CD4-positive, alpha-beta T cell (primary cell): ENCODE results near the gene KCNN3. TPM values are rescaled to one million over a fixed set of nuclear protein-coding genes. Genes with fewer than 3 reads are reported as not detected.

Experiments used
- ATAC-seq: fragments of 200-7000 bp; cut with Tn5 transposase; one replicate; pipeline ENCODE4 v1.10.0; 2022; ENCODE audit warnings: mild to moderate bottlenecking; ENCODE audit not compliant: poor library complexity
- CTCF ChIA-PET: fragments of 350-600 bp; sonication (Branson Sonifier 250); formaldehyde crosslinking; loops from one replicate; lab custom pipeline; 2021; ENCODE audit warnings: antibody characterized with exemption, inconsistent platforms; lab: Charles Lee
- POLR2A ChIA-PET: fragments of 350-600 bp; sonication (Branson Sonifier 250); formaldehyde crosslinking; loops from one replicate; lab custom pipeline; 2021; ENCODE audit warnings: antibody characterized with exemption, inconsistent platforms; lab: Charles Lee
- DNase-seq, 14 experiments: peaks; one replicate each; pipeline ENCODE4 v3.0.0-alpha.2; 2013 to 2020; ENCODE audit warnings: mixed read lengths in 2 of 14
- H3K27ac ChIP-seq, 2 donors: one replicate each; pipeline versions ENCODE4 v1.5.1 to v1.7.0; 2013; ENCODE audit warnings: low read length in 2 of 2, low read depth in 1 of 2, mild to moderate bottlenecking in 1 of 2
- H3K27me3 ChIP-seq, 2 experiments: 1 replicate in 1 of 2; 2 replicates in 1 of 2; pipeline versions ENCODE4 v1.6.1 to v1.7.0; 2013; ENCODE audit warnings: low read length in 2 of 2, control low read depth in 1 of 2, mild to moderate bottlenecking in 1 of 2, moderate library complexity in 1 of 2; ENCODE audit not compliant: insufficient read depth in 2 of 2, control insufficient read depth in 1 of 2
- H3K36me3 ChIP-seq: one replicate; pipeline ENCODE4 v1.6.1; 2013; ENCODE audit warnings: low read length, control low read depth; ENCODE audit not compliant: insufficient read depth
- H3K4me1 ChIP-seq: one replicate; pipeline ENCODE4 v1.6.1; 2013; ENCODE audit warnings: low read length, control low read depth; ENCODE audit not compliant: insufficient read depth
- H3K4me3 ChIP-seq: one replicate; pipeline ENCODE4 v1.5.1; 2013; ENCODE audit warnings: mild to moderate bottlenecking, low read length, moderate library complexity
- H3K9me3 ChIP-seq, 2 experiments: 1 replicate in 1 of 2; 2 replicates in 1 of 2; pipeline versions ENCODE4 v1.6.1 to v1.7.0; 2013; ENCODE audit warnings: low read length in 2 of 2, mild to moderate bottlenecking in 2 of 2, control low read depth in 1 of 2, moderate library complexity in 1 of 2; ENCODE audit not compliant: control insufficient read depth in 1 of 2, insufficient read depth in 1 of 2
- H3K27ac Mint-ChIP-seq: one replicate; pipeline ENCODE4 v1.8.0; 2020; ENCODE audit warnings: mixed read lengths
- H3K27me3 Mint-ChIP-seq: one replicate; pipeline ENCODE4 v1.8.0; 2021; ENCODE audit warnings: mixed read lengths
- H3K36me3 Mint-ChIP-seq: one replicate; pipeline ENCODE4 v1.8.0; 2021; ENCODE audit warnings: low read depth, mixed read lengths
- H3K4me1 Mint-ChIP-seq: one replicate; pipeline ENCODE4 v1.8.0; 2021; ENCODE audit warnings: low read depth, mixed read lengths
- H3K4me3 Mint-ChIP-seq: one replicate; pipeline ENCODE4 v1.8.0; 2020; ENCODE audit warnings: mild to moderate bottlenecking, mixed read lengths
- H3K9me3 Mint-ChIP-seq: one replicate; pipeline ENCODE4 v1.8.0; 2020; ENCODE audit warnings: mixed read lengths
- intact Hi-C, 2 experiments: fragments of 100-400 bp; cut with DNase I in 1 of 2; cut with micrococcal nuclease in 1 of 2; formaldehyde crosslinking; loops; one replicate each; pipeline versions ENCODE4 v1.15.1 to v1.9.0; 2023 to 2025; cut with DNase I, micrococcal nuclease
- total RNA-seq, 174 experiments: library from RNA in 2 of 174; stranded (reverse) in 2 of 174; gene quantifications; one replicate each; pipeline ENCODE4 v1.2.3 and lab custom pipeline; 2021 to 2026
- TF ChIP-seq, protein P1 (sequence below): fragments of 200-600 bp; IDR thresholded peaks from one replicate; pipeline ENCODE4 v1.8.0; 2022; ENCODE audit warnings: antibody characterized with exemption, mild to moderate bottlenecking

The KCNN3 gene
- total RNA-seq, 2 experiments from 2014 or later, result not detected

DNA sequence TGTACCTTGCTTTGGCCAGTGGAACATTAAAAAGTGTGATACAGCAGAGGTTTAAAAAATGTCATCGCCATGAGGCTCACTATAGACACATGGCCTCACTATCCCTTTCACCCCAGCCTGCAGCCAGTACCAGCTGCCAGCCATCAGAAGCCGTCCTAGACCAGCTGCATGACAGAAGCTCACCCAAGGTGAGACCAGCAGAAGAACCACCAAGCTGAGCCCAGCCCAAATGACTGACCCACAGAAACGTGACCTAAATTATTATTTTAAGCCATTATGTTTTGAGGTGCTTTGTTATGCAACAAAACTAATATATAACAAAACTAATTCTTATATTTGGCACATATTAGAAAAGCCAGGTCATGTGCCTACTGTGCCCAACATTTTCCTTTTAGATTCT is 91.1 kb downstream of the KCNN3 start:
- H3K27ac Mint-ChIP-seq, result no peak overlapping the region
- POLR2A ChIA-PET, result interaction anchor here (0.6 kb wide), 1 partner anchor 24 kb away, joined by 3 read pairs; no protein-coding TSS in a partner anchor
- DNase-seq, result no peak
- H3K9me3 ChIP-seq, result peaks cover 0 to 4% of the 10 kb centered on the region in 2 experiments
- no peaks in the 10 kb centered on the region for H3K36me3 Mint-ChIP-seq
- H3K27me3 ChIP-seq, result no peaks in the 10 kb centered on the region
- intact Hi-C loops, result no loop called here
- peaks cover 8% of the 10 kb centered on the region for H3K4me1 ChIP-seq
- TF ChIP-seq, protein P1, sequence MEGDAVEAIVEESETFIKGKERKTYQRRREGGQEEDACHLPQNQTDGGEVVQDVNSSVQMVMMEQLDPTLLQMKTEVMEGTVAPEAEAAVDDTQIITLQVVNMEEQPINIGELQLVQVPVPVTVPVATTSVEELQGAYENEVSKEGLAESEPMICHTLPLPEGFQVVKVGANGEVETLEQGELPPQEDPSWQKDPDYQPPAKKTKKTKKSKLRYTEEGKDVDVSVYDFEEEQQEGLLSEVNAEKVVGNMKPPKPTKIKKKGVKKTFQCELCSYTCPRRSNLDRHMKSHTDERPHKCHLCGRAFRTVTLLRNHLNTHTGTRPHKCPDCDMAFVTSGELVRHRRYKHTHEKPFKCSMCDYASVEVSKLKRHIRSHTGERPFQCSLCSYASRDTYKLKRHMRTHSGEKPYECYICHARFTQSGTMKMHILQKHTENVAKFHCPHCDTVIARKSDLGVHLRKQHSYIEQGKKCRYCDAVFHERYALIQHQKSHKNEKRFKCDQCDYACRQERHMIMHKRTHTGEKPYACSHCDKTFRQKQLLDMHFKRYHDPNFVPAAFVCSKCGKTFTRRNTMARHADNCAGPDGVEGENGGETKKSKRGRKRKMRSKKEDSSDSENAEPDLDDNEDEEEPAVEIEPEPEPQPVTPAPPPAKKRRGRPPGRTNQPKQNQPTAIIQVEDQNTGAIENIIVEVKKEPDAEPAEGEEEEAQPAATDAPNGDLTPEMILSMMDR, result no peak
- no peaks in the 10 kb centered on the region for H3K9me3 Mint-ChIP-seq
- H3K4me3 ChIP-seq, result no peak overlapping the region
- no peak overlapping the region for H3K4me3 Mint-ChIP-seq
- no peak overlapping the region for H3K27ac ChIP-seq
- ATAC-seq, result no peak
- CTCF ChIA-PET, result interaction anchor here (1.2 kb wide), 1 partner anchor 17 kb away, joined by 3 read pairs; no protein-coding TSS in a partner anchor
- no peaks in the 10 kb centered on the region for H3K36me3 ChIP-seq
- no peaks in the 10 kb centered on the region for H3K27me3 Mint-ChIP-seq
- H3K4me1 Mint-ChIP-seq, result peaks cover 17% of the 10 kb centered on the region

DNA sequence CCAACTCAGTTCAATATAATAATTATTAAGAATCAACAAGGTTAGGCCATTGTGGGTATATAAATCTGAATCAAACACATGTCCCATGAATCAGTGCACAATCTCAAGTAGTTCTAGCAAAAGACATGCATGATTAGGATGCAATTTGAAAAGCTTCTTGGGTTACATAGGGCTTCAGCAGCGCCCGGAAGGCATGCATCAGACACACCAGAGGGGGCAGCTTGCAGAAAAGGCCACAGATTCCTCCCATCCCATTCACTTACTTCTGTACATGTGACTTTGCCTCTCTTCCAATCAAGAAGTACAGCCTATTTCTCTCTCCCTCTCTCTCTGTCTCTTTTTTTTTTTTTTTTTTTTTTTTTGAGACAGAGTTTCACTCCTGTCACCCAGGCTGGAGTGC is 91.8 kb downstream of the KCNN3 start:
- DNase-seq (no peak), ATAC-seq (no peak)
- Histone ChIP-seq H3K27me3 (no peaks in the 10 kb centered on the region), H3K4me3 (no peak overlapping the region), H3K27ac (no peak overlapping the region), H3K4me1 (peaks cover 1% of the 10 kb centered on the region), H3K9me3 (peaks cover 0 to 4% of the 10 kb centered on the region in 2 experiments), H3K36me3 (no peaks in the 10 kb centered on the region)
- no peak overlapping the region for H3K27ac Mint-ChIP-seq
- CTCF ChIA-PET, result interaction anchor here (1.2 kb wide), 1 partner anchor 17 kb away, joined by 3 read pairs; no protein-coding TSS in a partner anchor
- H3K4me1 Mint-ChIP-seq, result peaks cover 10% of the 10 kb centered on the region
- no peak overlapping the region for H3K4me3 Mint-ChIP-seq
- POLR2A ChIA-PET, result no interaction called here
- intact Hi-C loops, result no loop called here
- H3K9me3 Mint-ChIP-seq, result no peaks in the 10 kb centered on the region
- no peaks in the 10 kb centered on the region for H3K36me3 Mint-ChIP-seq
- no peaks in the 10 kb centered on the region for H3K27me3 Mint-ChIP-seq
- TF ChIP-seq, protein P1, result no peak

DNA sequence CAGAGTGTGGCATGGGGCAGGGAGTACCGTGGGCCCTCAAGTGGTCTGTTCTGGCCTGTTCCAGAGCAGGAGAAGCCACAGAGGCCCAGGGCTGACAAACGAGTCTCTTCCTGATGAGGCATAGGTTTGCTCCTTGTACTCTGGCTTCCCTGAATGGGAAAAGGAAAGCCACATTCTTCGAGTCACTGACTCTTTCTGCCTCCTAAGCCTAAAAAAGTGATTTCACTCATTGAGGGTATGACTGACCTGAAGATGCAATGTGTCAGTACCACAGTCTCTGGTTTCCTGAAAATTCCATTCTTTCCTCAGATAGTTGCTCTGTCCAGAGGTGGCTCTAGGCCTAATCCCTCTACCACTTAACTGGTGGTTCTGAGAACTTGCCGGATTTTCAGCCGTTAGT is 92.3 kb downstream of the KCNN3 start:
- CTCF ChIA-PET, result interaction anchor here (1.2 kb wide), 1 partner anchor 17 kb away, joined by 3 read pairs; no protein-coding TSS in a partner anchor
- Histone ChIP-seq H3K27me3 (no peaks in the 10 kb centered on the region), H3K4me3 (no peak overlapping the region), H3K9me3 (peaks cover 0 to 4% of the 10 kb centered on the region in 2 experiments), H3K36me3 (no peaks in the 10 kb centered on the region), H3K4me1 (no peaks in the 10 kb centered on the region), H3K27ac (no peak overlapping the region)
- Mint-ChIP-seq H3K27ac (no peak overlapping the region), H3K4me1 (peaks cover 10% of the 10 kb centered on the region), H3K9me3 (no peaks in the 10 kb centered on the region), H3K27me3 (no peaks in the 10 kb centered on the region), H3K36me3 (no peaks in the 10 kb centered on the region), H3K4me3 (no peak overlapping the region)
- TF ChIP-seq, protein P1, result no peak
- POLR2A ChIA-PET, result no interaction called here
- DNase-seq (no peak), ATAC-seq (no peak)
- intact Hi-C loops, result no loop called here
